Stimulated activated naive CD4-positive, alpha-beta T cell treated with Interleukin-2 at 50 U/mL for 16 hours (primary cell): ENCODE results near the gene ALS2CL.

Experiments used
- DNase-seq: peaks from one replicate; lab custom pipeline; 2025; lab: John Stamatoyannopoulos, UW

Gene ALS2CL

GRCh38 chr3:46664971-46665762 lies 28.3 kb downstream of the ALS2CL start:
- DNase-seq = no peak

- DNase-seq = no peak
These were observed 29.1 kb downstream of the ALS2CL start for GRCh38 chr3:46664188-46664970.

- DNase-seq = no peak
These were observed 29.8 kb downstream of the ALS2CL start for GRCh38 chr3:46663591-46664135.

GRCh38 chr3:46662771-46663551 lies 30.5 kb downstream of the ALS2CL start:
- DNase-seq = no peak

- no peak for DNase-seq
These were observed 31.4 kb downstream of the ALS2CL start for GRCh38 chr3:46661776-46662766.

- DNase-seq = no peak
These were observed 32.6 kb downstream of the ALS2CL start for GRCh38 chr3:46660543-46661523.

- DNase-seq = no peak
These were observed 33.5 kb downstream of the ALS2CL start for GRCh38 chr3:46660003-46660402.

GRCh38 chr3:46659285-46659684 lies 34.2 kb downstream of the ALS2CL start:
- DNase-seq = no peak

GRCh38 chr3:46656778-46657556 lies 36.5 kb downstream of the ALS2CL start:
- no peak for DNase-seq

- no peak for DNase-seq
These were observed 38.2 kb downstream of the ALS2CL start for GRCh38 chr3:46655271-46655670.

GRCh38 chr3:46651084-46651483 lies 42.4 kb downstream of the ALS2CL start:
- DNase-seq = no peak

GRCh38 chr3:46649436-46649835 lies 44.0 kb downstream of the ALS2CL start:
- no peak for DNase-seq

- DNase-seq = no peak
These were observed 45.4 kb downstream of the ALS2CL start for GRCh38 chr3:46648096-46648495.

- no peak for DNase-seq
These were observed 46.8 kb downstream of the ALS2CL start for GRCh38 chr3:46646700-46647099.

GRCh38 chr3:46643701-46644100 lies 49.8 kb downstream of the ALS2CL start:
- DNase-seq = no peak

- no peak for DNase-seq
These were observed 50.5 kb downstream of the ALS2CL start for GRCh38 chr3:46642971-46643370.

- no peak for DNase-seq
These were observed 52.6 kb downstream of the ALS2CL start for GRCh38 chr3:46640927-46641326.

GRCh38 chr3:46639221-46639620 lies 54.3 kb downstream of the ALS2CL start:
- no peak for DNase-seq

- DNase-seq = no peak
These were observed 58.6 kb downstream of the ALS2CL start for GRCh38 chr3:46634856-46635255.
